GM21447 (cell line): ENCODE results near the gene SLC26A3.

Experiments
- ATAC-seq: cut with Tn5 transposase; IDR thresholded peaks from one replicate; pipeline ENCODE4 v1.9.1; 2021; ENCODE audit not compliant: unreplicated experiment

Gene SLC26A3

GRCh38 chr7:107816011-107816566 is 13.1 kb upstream of the SLC26A3 start:
- no peak for ATAC-seq

DNA sequence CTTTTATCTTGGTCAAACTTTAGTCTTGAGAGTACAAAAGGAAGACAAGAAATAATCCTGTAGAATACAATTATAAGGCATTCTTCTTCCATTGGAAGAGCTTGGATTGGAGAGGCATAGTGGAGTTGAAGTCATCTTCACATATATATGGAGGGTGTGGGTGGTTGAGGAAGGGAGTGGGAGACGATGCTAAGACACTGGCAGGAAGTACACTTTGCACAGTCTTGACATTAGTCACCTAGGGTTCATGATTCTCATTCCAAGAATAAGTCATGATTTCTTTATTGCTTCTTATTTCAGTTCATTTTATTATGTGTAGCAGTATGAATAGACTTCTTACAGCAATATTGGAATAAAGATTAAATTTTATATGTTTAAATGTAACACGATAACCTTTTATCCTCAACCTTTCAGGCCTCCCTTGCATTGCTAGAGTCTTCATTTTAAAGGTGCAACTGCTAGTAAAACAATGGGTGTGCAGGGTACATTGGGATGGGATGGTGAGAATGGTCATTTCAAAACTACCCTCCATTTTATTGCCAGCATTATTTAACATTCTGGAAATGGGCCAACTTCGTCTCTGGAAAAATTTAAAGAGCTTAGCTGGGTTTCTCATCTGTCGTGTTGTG is 12.3 kb upstream of the SLC26A3 start:
- no peak for ATAC-seq

- no peak for ATAC-seq
Observed at GRCh38 chr7:107813524-107813923, 10.5 kb upstream of the SLC26A3 start.

- ATAC-seq, result no peak
Observed at GRCh38 chr7:107811934-107812333, 8.9 kb upstream of the SLC26A3 start.

DNA sequence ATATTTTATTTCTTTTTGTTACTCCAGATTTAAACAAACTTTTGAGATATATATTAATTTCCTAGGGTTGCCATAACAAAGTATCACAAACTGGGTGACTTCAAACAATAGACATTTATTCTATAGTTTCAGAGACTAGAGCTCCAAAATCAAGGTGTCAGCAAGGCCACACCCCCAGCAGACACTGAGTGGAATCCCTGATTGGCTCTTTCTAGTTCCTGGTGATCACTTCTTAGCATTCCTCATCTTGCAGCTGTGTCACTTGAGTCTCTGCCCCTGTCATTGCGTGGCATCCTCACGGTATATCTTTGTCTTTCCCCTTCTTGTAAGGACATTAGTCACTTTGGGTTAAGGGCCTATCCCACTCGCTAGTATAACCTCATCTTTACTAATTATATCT is 7.6 kb upstream of the SLC26A3 start:
- no peak for ATAC-seq

- ATAC-seq, result no peak
Observed at GRCh38 chr7:107809179-107809578, 6.2 kb upstream of the SLC26A3 start.

GRCh38 chr7:107799647-107800264 is 3.3 kb downstream of the SLC26A3 start:
- ATAC-seq, result no peak

GRCh38 chr7:107792364-107792763 is 10.7 kb downstream of the SLC26A3 start:
- ATAC-seq, result no peak

DNA sequence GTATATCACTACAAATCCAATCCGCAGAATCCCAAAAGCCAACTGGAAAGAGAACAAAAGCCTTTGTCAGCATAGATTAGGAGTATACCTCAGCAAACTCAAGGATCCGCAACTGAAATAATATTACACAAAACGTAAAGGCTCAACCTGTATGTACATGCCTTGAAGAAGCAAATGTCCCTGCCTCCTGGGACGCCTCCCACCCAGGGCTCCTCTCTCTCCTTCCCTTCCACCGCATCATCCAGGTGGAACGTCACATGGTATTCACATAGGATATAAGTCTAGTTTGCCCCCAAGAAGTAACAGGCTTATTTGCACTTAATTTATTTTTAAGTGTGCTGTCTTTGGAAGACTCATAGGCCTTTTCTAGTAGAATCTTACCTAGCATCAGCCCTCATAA is 13.4 kb downstream of the SLC26A3 start:
- ATAC-seq, result no peak

GRCh38 chr7:107788662-107789061 is 14.4 kb downstream of the SLC26A3 start:
- no peak for ATAC-seq

- no peak for ATAC-seq
Observed at GRCh38 chr7:107788216-107788615, 14.8 kb downstream of the SLC26A3 start.

DNA sequence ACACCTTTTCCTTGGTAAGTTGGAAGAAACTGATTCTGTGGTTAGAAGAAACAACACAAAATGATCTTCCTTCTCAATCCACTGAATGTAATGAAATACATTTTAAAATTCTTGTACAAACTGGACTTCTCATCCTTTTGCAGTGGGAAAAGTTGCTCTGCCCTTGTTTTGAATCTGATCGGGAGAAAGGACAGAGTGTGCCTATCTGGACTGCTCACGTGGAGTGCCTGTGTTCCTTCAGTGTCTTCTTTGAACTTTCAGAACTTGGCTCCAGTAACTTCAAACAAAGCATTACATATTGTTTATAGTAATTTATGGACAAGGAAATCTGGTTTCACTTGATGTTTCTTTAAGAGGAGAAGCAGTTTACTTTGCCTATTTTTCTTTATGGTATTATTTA is 17.1 kb downstream of the SLC26A3 start:
- ATAC-seq, result no peak

DNA sequence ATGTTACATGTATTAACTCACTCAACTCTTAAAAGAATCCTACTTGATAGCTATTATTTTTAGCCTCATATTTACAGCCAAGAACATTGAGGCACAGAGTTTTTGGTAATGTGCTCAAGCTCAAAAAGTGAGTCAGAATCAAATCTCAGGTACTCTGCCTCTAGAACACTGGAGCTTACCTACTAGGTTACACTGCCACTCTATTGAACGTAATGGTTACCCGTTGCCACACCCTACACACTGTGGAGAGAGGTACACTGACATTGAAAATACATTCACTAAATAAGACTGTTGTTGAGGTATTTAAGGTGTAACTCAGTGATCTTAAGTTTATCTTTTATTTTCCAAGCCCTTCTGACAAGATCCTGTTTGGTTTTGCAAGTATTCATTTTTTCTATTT is 17.9 kb downstream of the SLC26A3 start:
- no peak for ATAC-seq

- ATAC-seq, result no peak
Observed at GRCh38 chr7:107783648-107784047, 19.4 kb downstream of the SLC26A3 start.

GRCh38 chr7:107782374-107782773 is 20.6 kb downstream of the SLC26A3 start:
- ATAC-seq, result no peak

GRCh38 chr7:107779647-107780099 is 23.4 kb downstream of the SLC26A3 start:
- no peak for ATAC-seq

GRCh38 chr7:107778283-107778682 is 24.7 kb downstream of the SLC26A3 start:
- no peak for ATAC-seq

DNA sequence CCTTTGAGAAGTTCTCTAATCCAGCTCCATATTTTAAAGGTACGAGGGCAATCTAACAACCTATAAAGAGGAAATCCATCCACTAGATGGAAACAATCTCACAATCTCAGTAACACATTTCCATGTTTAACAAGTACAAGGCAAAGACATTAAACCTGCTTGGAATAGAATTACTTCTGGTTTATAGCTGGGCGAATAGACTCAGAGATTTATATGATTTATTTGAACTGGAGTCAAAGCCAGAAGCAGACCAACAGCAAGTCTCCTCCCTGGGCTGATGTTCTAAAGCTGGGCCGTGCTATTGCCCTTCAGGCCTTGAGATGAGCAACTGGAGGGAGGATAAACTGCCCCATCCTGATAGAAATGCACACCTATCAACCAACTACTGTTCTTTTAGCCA is 25.3 kb downstream of the SLC26A3 start:
- no peak for ATAC-seq

- no peak for ATAC-seq
Observed at GRCh38 chr7:107773027-107773426, 30.0 kb downstream of the SLC26A3 start.

DNA sequence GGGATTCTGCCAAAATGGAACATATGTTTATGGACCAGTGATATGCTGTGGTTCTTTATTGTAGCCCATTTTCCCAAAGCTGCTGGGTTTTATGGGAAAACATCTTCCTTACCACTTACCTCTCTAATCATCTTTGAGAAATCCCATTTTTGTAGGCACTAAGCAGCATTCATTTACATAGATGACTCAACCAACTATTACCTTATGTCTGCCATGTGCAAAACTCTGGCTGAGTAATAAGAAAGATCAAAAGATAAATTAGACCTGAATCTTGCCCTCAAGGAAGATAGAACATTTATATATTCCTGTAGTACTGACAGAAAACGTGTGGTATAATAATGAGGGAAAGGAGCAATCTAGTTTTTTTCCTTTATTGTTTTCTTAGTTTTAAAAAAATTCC is 34.8 kb downstream of the SLC26A3 start:
- no peak for ATAC-seq

DNA sequence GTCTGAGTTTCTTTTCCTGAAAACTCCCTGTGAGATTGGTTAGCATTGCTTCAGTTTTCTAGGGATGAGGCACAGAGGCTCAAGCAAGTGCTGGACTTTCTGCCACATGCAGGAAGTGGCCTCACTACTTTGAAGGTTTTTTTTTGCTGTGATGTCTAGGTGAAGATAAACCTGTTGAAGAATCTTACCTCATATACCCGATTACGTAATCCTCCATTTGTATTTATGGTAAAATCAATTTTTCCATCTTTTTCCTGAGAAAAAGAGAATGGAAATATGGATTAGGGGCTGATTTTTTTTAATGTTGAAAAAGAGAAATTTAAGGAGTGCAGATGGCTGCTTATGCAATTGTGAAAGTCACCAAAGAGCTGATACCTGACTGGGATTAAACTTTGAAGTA is 35.6 kb downstream of the SLC26A3 start:
- no peak for ATAC-seq

DNA sequence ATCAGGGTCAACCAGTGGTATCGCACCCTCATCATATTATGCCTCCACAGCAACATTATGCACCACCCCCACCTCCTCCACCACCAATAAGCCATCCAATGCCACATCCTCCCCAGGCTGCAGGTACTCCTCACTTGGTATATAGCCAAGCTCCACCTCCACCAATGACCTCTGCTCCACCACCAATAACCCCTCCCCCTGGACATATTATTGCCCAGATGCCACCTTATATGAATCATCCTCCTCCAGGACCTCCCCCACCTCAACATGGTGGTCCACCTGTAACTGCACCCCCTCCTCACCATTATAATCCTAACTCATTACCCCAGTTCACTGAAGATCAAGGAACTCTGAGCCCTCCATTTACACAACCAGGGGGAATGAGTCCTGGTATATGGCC is 44.4 kb downstream of the SLC26A3 start:
- no peak for ATAC-seq

GRCh38 chr7:107754642-107755041 is 48.4 kb downstream of the SLC26A3 start:
- ATAC-seq, result no peak
